GM19239 (cell line): Measurements from ENCODE around the gene FDX1.
A peak's percentile ranks its signal among the peaks of the same experiment; 100 is the strongest.
"Not testable (repeated sequence)": the region's sequence is repeated elsewhere in the genome, so short reads cannot be mapped to it uniquely, and the experiment has no call there.

Experiments
- DNase-seq: peaks from one replicate; pipeline ENCODE4 v3.0.0; 2011; ENCODE audit warnings: low spot score; ENCODE audit not compliant: insufficient read length
- FAIRE-seq: peaks from 2 replicates; lab custom pipeline; 2011; peaks lifted over from hg19 to GRCh38; lab: Jason Lieb, UNC

The FDX1 gene, protein sequence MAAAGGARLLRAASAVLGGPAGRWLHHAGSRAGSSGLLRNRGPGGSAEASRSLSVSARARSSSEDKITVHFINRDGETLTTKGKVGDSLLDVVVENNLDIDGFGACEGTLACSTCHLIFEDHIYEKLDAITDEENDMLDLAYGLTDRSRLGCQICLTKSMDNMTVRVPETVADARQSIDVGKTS

DNA sequence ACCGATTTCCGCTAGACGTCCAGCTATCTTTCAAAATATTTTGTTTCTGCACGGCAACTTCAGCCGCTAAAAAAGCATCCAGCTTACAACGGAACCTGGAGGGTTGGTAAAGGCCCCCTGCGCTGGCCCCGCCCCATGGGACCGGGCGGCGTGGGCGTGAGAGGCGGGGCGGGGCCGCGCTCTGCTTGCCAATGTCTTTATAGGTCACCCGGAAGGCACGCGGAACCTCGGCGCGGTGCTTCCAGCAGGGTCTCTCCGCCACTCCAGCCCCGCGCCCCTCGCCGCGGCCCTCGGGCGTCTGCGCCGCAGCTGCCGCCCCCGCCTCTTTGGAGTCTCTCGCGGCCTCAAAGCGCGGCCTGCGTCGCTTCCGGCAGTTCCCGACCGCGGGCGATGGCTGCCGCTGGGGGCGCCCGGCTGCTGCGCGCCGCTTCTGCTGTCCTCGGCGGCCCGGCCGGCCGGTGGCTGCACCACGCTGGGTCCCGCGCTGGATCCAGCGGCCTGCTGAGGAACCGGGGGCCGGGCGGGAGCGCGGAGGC lies at the start of gene FDX1:
Gene FDX1, plus strand, starts transcription at position 218 of the 536 bp plus-strand sequence. Its CDS starts 173 bp downstream, at position 391.
- FAIRE-seq (peak; percentile 89), DNase-seq (peak; percentile 55)

GRCh38 chr11:110380836-110381622 lies 48.7 kb upstream of the FDX1 start:
- DNase-seq (no peak), FAIRE-seq (no peak)

- not testable (repeated sequence) for FAIRE-seq, DNase-seq
These were observed 41.5 kb upstream of the FDX1 start for GRCh38 chr11:110388231-110388630.

DNA sequence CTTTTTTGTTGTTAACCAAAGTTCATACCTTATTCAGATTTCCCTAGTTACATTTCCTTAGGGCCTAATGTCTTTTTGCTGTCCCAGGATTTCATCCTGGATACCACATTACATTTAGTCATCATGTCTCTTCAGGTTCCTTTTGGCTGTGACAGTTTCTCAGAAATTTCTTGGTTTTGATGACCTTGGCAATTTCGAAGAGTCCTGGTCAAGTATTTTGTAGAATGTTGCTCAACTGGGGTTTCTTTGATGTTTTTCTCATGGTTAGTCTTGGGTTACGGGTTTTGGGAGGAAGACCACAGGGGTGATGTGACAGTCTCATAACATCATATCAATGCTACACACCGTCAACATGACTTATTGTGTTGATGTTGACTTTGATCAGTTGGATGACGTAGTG lies 39.8 kb upstream of the FDX1 start:
- no peak for DNase-seq
- no peak for FAIRE-seq

DNA sequence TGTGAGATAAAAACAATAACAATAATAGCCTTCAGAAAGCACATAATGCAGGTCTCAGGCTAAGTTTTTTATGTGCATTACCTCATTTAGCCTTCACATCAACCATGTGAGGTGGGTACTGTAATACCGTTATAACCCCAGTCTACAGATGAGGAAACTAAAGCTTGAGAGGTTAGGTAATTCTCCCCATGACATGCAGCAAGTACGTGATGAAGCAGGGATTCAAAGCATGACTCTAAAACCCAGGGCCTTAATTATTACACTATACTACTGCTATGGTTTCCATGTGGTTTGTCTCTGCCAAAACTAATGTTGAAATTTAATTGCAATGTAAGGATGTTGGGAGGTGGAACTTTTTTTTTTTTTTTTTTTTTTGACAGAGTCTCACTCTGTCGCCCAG lies 37.7 kb upstream of the FDX1 start:
- FAIRE-seq (no peak), DNase-seq (no peak)

DNA sequence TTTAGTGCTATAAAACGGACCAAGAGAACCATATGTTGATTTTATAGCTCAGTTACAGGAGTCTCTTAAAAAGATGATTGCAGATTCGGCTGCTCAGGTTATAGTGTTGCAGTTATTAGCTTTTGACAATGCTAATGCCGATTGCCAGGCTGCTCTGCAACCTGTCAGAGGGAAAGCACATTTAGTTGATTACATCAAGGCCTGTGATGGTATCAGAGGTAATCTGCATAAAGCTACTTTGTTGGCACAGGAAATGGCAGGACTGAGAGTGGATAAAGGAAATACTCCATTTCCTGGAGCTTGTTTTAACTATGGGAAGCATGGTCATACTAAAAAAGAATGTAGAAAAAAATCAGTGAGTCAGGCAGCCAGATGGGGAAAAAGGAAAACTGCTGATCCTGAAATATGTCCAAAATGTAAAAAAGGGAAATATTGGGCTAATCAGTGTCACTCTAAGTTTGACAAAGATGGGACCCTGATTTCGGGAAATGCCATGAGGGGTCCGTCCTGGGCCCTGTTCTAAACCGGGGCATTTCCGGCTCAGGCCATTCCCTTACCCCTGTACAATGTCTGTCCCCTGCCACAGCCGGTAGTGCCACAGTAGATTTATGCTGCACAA lies 32.0 kb upstream of the FDX1 start:
- FAIRE-seq, DNase-seq: not testable (repeated sequence)

- not testable (repeated sequence) for DNase-seq, FAIRE-seq
These were observed 26.2 kb upstream of the FDX1 start for GRCh38 chr11:110403585-110403984.

DNA sequence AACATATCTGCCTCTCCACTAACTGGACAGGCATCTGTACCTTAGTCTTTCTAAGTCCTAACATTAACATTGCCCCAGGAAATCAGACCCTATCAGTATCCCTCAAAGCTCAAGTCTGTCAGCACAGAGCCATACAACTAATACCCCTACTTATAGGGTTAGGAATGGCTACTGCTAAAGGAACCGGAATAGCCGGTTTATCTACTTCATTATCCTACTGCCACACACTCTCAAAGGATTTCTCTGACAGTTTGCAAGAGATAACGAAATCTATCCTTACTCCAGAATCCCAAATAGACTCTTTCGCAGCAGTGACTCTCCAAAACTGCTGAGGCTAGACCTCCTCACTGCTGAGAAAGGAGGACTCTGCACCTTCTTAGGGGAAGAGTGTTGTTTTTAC lies 24.1 kb upstream of the FDX1 start:
- FAIRE-seq, DNase-seq: not testable (repeated sequence)

GRCh38 chr11:110407315-110407714 lies 22.4 kb upstream of the FDX1 start:
- no peak for DNase-seq
- no peak for FAIRE-seq

DNA sequence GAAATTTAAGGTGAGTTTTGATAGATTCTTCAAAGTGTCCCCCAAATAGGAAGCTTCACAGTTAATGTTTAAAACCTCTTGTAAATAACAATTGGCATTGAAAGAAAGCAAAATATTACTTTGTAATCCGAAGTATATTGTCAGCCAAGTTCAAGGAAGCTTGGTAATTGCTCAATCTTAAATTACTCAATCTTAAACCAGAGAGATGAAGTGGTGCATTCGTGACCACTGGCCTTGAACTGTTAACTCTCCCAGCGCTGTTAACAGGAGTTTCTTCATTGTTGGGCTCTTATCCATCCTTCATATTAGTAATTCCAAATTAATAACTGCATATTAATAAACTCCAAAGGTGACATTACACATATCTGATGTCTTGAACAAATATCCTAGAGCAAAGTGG lies 20.6 kb upstream of the FDX1 start:
- no peak for FAIRE-seq
- no peak for DNase-seq

GRCh38 chr11:110410651-110411050 lies 19.1 kb upstream of the FDX1 start:
- DNase-seq (no peak), FAIRE-seq (no peak)

- no peak for DNase-seq
These were observed 14.7 kb upstream of the FDX1 start for GRCh38 chr11:110415081-110415480.

DNA sequence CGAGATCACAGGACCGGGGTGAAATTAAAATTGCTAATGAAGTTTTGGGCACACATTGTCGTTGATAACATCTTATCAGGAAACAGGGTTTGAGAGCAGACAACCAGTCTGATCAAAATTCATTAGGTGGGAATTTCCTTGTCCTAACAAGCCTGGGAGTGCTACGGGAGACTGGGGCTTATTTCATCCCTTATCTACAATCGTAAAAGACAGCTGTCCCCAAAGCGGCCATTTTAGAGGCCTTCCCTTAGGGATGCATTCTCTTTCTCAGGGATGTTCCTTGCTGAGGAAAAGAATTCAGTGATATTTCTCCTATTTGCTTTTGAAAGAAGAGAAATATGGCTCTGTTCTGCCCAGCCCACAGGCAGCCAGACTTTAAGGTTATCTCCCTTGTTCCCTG lies 8.1 kb upstream of the FDX1 start:
- FAIRE-seq, DNase-seq: not testable (repeated sequence)

More at GRCh38 chr11:110415081-110415480, 14.7 kb upstream of the FDX1 start:
- FAIRE-seq: no peak

GRCh38 chr11:110422306-110422905 lies 7.3 kb upstream of the FDX1 start:
- DNase-seq (no peak), FAIRE-seq (no peak)

DNA sequence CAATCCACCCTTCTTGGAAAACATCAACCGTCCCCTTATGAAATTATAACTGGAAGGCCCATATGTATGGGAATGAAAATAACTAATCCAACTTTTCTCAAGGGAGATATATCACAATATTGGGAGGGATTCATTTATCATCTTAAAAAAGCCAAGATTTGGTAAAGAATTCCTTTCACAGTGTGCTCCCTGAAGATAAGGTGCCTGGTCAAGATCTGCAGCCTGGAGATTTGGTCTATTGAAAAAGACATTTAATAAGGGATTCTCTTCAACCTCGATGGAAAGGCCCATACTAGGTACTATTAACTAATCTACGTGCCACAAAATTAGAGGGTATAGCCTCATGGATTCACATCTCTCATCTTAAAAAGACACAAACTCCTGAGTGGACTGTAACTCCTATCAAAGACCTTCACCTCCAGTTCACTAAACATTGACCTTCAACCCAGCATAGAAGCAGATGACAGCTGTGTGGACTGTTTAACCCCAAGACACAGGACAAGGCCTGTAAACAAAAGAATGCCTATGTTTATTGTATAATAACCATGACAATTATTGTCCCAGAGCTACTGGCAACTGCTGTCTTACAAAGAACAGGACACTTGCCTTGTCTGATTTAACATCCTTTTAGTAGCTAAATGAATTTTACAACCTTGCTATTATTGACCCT lies 4.8 kb upstream of the FDX1 start:
- FAIRE-seq: no peak

GRCh38 chr11:110425751-110426545 lies 3.8 kb upstream of the FDX1 start:
- no peak for FAIRE-seq

More for the DNA sequence above, 4.8 kb upstream of the FDX1 start:
- no peak for DNase-seq

GRCh38 chr11:110428040-110428439 lies 1.7 kb upstream of the FDX1 start:
- DNase-seq (no peak), FAIRE-seq (no peak)

More at GRCh38 chr11:110425751-110426545, 3.8 kb upstream of the FDX1 start:
- no peak for DNase-seq

GRCh38 chr11:110428956-110429730 lies 605 bp upstream of the FDX1 start:
- no peak for FAIRE-seq

More at GRCh38 chr11:110428956-110429730, 605 bp upstream of the FDX1 start:
- DNase-seq: no peak
